ENCODE measurements around the gene RBCK1.

RBCK1 gene

GRCh38 chr20:416950-417800 lies 9.1 kb downstream of the RBCK1 start:
- Histone ChIP-seq H3K9ac (ENCODE audit: low read length) (no peak overlapping the region), H3K4me3 (ENCODE audit: low read length) (no peak overlapping the region), H3K27me3 (replicated peaks; ENCODE audit: control insufficient read depth, insufficient read depth, low read length) (no peaks in the 10 kb centered on the region), H3K36me3 (ENCODE audit: control insufficient read depth, insufficient read depth, low read length, severe bottlenecking) (peaks cover 43% of the 10 kb centered on the region), H3K4me1 (ENCODE audit: control insufficient read depth, insufficient read depth, low read length) (peaks cover 5% of the 10 kb centered on the region), H3K9me3 (ENCODE audit: control insufficient read depth, low read length) (no peaks in the 10 kb centered on the region)
- no peak for DNase-seq (ENCODE audit: low read depth)

- Histone ChIP-seq H3K9ac (ENCODE audit: low read length) (no peak overlapping the region), H3K27me3 (replicated peaks; ENCODE audit: control insufficient read depth, insufficient read depth, low read length) (no peaks in the 10 kb centered on the region), H3K4me3 (ENCODE audit: low read length) (no peak overlapping the region), H3K36me3 (ENCODE audit: control insufficient read depth, insufficient read depth, low read length, severe bottlenecking) (peaks cover 47% of the 10 kb centered on the region), H3K4me1 (ENCODE audit: control insufficient read depth, insufficient read depth, low read length) (peaks cover 5% of the 10 kb centered on the region), H3K9me3 (ENCODE audit: control insufficient read depth, low read length) (no peaks in the 10 kb centered on the region)
- no peak for DNase-seq (ENCODE audit: low read depth)
Observed at GRCh38 chr20:417801-418342, 9.8 kb downstream of the RBCK1 start.

GRCh38 chr20:418858-419365 lies 10.8 kb downstream of the RBCK1 start:
- no peak for DNase-seq (ENCODE audit: low read depth)
- Histone ChIP-seq H3K36me3 (ENCODE audit: control insufficient read depth, insufficient read depth, low read length, severe bottlenecking) (peaks cover 55% of the 10 kb centered on the region), H3K27me3 (replicated peaks; ENCODE audit: control insufficient read depth, insufficient read depth, low read length) (no peaks in the 10 kb centered on the region), H3K4me3 (ENCODE audit: low read length) (no peak overlapping the region), H3K4me1 (ENCODE audit: control insufficient read depth, insufficient read depth, low read length) (peaks cover 5% of the 10 kb centered on the region), H3K9me3 (ENCODE audit: control insufficient read depth, low read length) (no peaks in the 10 kb centered on the region), H3K9ac (ENCODE audit: low read length) (no peak overlapping the region)

- Histone ChIP-seq H3K36me3 (ENCODE audit: control insufficient read depth, insufficient read depth, low read length, severe bottlenecking) (peaks cover 61% of the 10 kb centered on the region), H3K9ac (ENCODE audit: low read length) (no peak overlapping the region), H3K4me1 (ENCODE audit: control insufficient read depth, insufficient read depth, low read length) (peaks cover 5% of the 10 kb centered on the region), H3K27me3 (replicated peaks; ENCODE audit: control insufficient read depth, insufficient read depth, low read length) (no peaks in the 10 kb centered on the region), H3K9me3 (ENCODE audit: control insufficient read depth, low read length) (no peaks in the 10 kb centered on the region), H3K4me3 (ENCODE audit: low read length) (no peak overlapping the region)
- no peak for DNase-seq (ENCODE audit: low read depth)
Observed at GRCh38 chr20:419556-420165, 11.6 kb downstream of the RBCK1 start.

- DNase-seq (ENCODE audit: low read depth) = no peak
- Histone ChIP-seq H3K36me3 (ENCODE audit: control insufficient read depth, insufficient read depth, low read length, severe bottlenecking) (peaks cover 61% of the 10 kb centered on the region), H3K4me3 (ENCODE audit: low read length) (no peak overlapping the region), H3K27me3 (replicated peaks; ENCODE audit: control insufficient read depth, insufficient read depth, low read length) (no peaks in the 10 kb centered on the region), H3K9ac (ENCODE audit: low read length) (no peak overlapping the region), H3K4me1 (ENCODE audit: control insufficient read depth, insufficient read depth, low read length) (peaks cover 5% of the 10 kb centered on the region), H3K9me3 (ENCODE audit: control insufficient read depth, low read length) (no peaks in the 10 kb centered on the region)
Observed at GRCh38 chr20:420166-420620, 12.1 kb downstream of the RBCK1 start.

GRCh38 chr20:420721-421574 lies 12.8 kb downstream of the RBCK1 start:
- no peak for DNase-seq (ENCODE audit: low read depth)
- peaks cover 61% of the 10 kb centered on the region for H3K36me3 ChIP-seq (ENCODE audit: control insufficient read depth, insufficient read depth, low read length, severe bottlenecking)
- H3K9ac ChIP-seq (ENCODE audit: low read length) = no peak overlapping the region

GRCh38 chr20:421685-422250 lies 13.7 kb downstream of the RBCK1 start:
- H3K27me3 ChIP-seq (replicated peaks; ENCODE audit: control insufficient read depth, insufficient read depth, low read length) = no peaks in the 10 kb centered on the region
- no peak overlapping the region for H3K4me3 ChIP-seq (ENCODE audit: low read length)
- H3K9ac ChIP-seq (ENCODE audit: low read length) = no peak overlapping the region
- H3K36me3 ChIP-seq (ENCODE audit: control insufficient read depth, insufficient read depth, low read length, severe bottlenecking) = peaks cover 61% of the 10 kb centered on the region
- no peak for DNase-seq (ENCODE audit: low read depth)
- H3K9me3 ChIP-seq (ENCODE audit: control insufficient read depth, low read length) = no peaks in the 10 kb centered on the region
- H3K4me1 ChIP-seq (ENCODE audit: control insufficient read depth, insufficient read depth, low read length) = no peaks in the 10 kb centered on the region

More at GRCh38 chr20:420721-421574, 12.8 kb downstream of the RBCK1 start:
- H3K27me3 ChIP-seq (replicated peaks; ENCODE audit: control insufficient read depth, insufficient read depth, low read length) = no peaks in the 10 kb centered on the region
- no peak overlapping the region for H3K4me3 ChIP-seq (ENCODE audit: low read length)
- peaks cover under 1% of the 10 kb centered on the region for H3K4me1 ChIP-seq (ENCODE audit: control insufficient read depth, insufficient read depth, low read length)
- H3K9me3 ChIP-seq (ENCODE audit: control insufficient read depth, low read length) = no peaks in the 10 kb centered on the region

- Histone ChIP-seq H3K9ac (ENCODE audit: low read length) (no peak overlapping the region), H3K27me3 (replicated peaks; ENCODE audit: control insufficient read depth, insufficient read depth, low read length) (no peaks in the 10 kb centered on the region), H3K36me3 (ENCODE audit: control insufficient read depth, insufficient read depth, low read length, severe bottlenecking) (peaks cover 54% of the 10 kb centered on the region), H3K4me3 (ENCODE audit: low read length) (no peak overlapping the region), H3K9me3 (ENCODE audit: control insufficient read depth, low read length) (no peaks in the 10 kb centered on the region), H3K4me1 (ENCODE audit: control insufficient read depth, insufficient read depth, low read length) (no peaks in the 10 kb centered on the region)
- no peak for DNase-seq (ENCODE audit: low read depth)
Observed at GRCh38 chr20:426566-426965, 18.5 kb downstream of the RBCK1 start.

- Histone ChIP-seq H3K4me1 (ENCODE audit: control insufficient read depth, insufficient read depth, low read length) (no peaks in the 10 kb centered on the region), H3K4me3 (ENCODE audit: low read length) (no peak overlapping the region), H3K9me3 (ENCODE audit: control insufficient read depth, low read length) (no peaks in the 10 kb centered on the region), H3K9ac (ENCODE audit: low read length) (no peak overlapping the region), H3K27me3 (replicated peaks; ENCODE audit: control insufficient read depth, insufficient read depth, low read length) (no peaks in the 10 kb centered on the region), H3K36me3 (ENCODE audit: control insufficient read depth, insufficient read depth, low read length, severe bottlenecking) (peaks cover 54% of the 10 kb centered on the region)
- DNase-seq (ENCODE audit: low read depth) = no peak
Observed at GRCh38 chr20:427401-427800, 19.3 kb downstream of the RBCK1 start.

GRCh38 chr20:427849-428657 lies 20.0 kb downstream of the RBCK1 start:
- Histone ChIP-seq H3K4me1 (ENCODE audit: control insufficient read depth, insufficient read depth, low read length) (no peaks in the 10 kb centered on the region), H3K36me3 (ENCODE audit: control insufficient read depth, insufficient read depth, low read length, severe bottlenecking) (peaks cover 55% of the 10 kb centered on the region), H3K4me3 (ENCODE audit: low read length) (no peak overlapping the region), H3K9me3 (ENCODE audit: control insufficient read depth, low read length) (no peaks in the 10 kb centered on the region), H3K27me3 (replicated peaks; ENCODE audit: control insufficient read depth, insufficient read depth, low read length) (no peaks in the 10 kb centered on the region), H3K9ac (ENCODE audit: low read length) (no peak overlapping the region)
- DNase-seq (ENCODE audit: low read depth) = no peak

Measured in adipocyte (in vitro differentiated cells).